ENCODE measurements around the gene FNBP1. TPM values are rescaled to one million over a fixed set of nuclear protein-coding genes. Genes with fewer than 3 reads are reported as not detected.

The FNBP1 gene
- total RNA-seq, 1 experiment from 2014 or later: 36.5 TPM

DNA sequence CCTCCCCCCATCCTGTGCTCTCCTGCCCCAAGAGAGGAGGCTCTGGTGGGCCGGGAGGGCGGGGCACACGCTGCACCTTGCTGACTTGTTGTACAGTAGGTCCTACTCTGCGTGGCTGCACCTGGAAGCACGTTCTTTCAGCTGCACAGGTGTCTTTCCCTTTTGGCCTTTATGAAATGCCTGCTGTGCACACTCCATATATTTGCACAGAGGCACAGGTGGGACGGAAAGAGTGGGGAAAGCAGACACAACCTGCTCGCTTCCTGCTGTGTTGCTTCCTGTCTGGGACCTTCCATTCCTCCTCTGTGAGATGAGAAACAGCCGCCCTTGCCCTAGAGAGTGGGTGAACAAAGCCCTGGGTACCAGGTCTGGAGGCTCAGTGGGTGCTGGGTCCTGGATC, 203.0 kb downstream of the FNBP1 start:
- Histone ChIP-seq H4K91ac (ENCODE audit: insufficient read length, low read depth, low read length) (no peak overlapping the region), H2BK20ac (ENCODE audit: low read depth, low read length, poor library complexity, severe bottlenecking) (no peak overlapping the region), H3K23ac (ENCODE audit: insufficient read length, low read depth, low read length) (no peak overlapping the region), H3K14ac (ENCODE audit: insufficient read depth, low read length) (no peak overlapping the region; the same call in 1 of the 2 replicates), H2AK5ac (ENCODE audit: insufficient read length, low read length) (no peak overlapping the region), H2BK120ac (ENCODE audit: low read depth, low read length, poor library complexity, severe bottlenecking) (no peak overlapping the region), H2BK15ac (ENCODE audit: low read depth, low read length) (no peak overlapping the region), H3K79me1 (ENCODE audit: insufficient read depth, low read depth, low read length, poor library complexity, severe bottlenecking) (no peaks in the 10 kb centered on the region), H3K27me3 (ENCODE audit: insufficient read depth, low read length) (no peaks in the 10 kb centered on the region), H3K56ac (ENCODE audit: insufficient read length, low read depth, low read length) (no peak overlapping the region), H4K20me1 (ENCODE audit: control insufficient read depth, insufficient read depth, insufficient read length) (no peaks in the 10 kb centered on the region), H3K79me2 (ENCODE audit: insufficient read depth, low read length) (no peaks in the 10 kb centered on the region), H4K5ac (ENCODE audit: insufficient read length, low read depth, low read length) (no peak overlapping the region), H3K9ac (ENCODE audit: extremely low read depth, insufficient read length, low read length) (no peak overlapping the region), H3T11ph (ENCODE audit: low read length) (no peak overlapping the region), H3K9me3 (ENCODE audit: control insufficient read depth, low read depth, low read length) (no peaks in the 10 kb centered on the region), H2BK5ac (ENCODE audit: insufficient read length, low read length) (no peak overlapping the region), H2BK12ac (ENCODE audit: insufficient read length, low read depth, low read length) (no peak overlapping the region), H2AFZ (ENCODE audit: low read length) (no peak overlapping the region), H3K18ac (ENCODE audit: insufficient read length, low read depth, low read length) (no peak overlapping the region), H3K27ac (ENCODE audit: insufficient read length, low read depth, low read length) (no peak overlapping the region), H3K23me2 (ENCODE audit: insufficient read length, low read depth, low read length, poor library complexity, severe bottlenecking) (peaks cover 5% of the 10 kb centered on the region), H3K4me2 (ENCODE audit: insufficient read depth, insufficient read length, low read length) (no peak overlapping the region), H3K4me1 (ENCODE audit: insufficient read depth, low read length) (peaks cover 6% of the 10 kb centered on the region; the same call in 1 of the 2 replicates), H4K8ac (replicated peaks; ENCODE audit: insufficient read length, low read depth, low read length) (no peak overlapping the region), H3K4ac (ENCODE audit: low read depth, low read length) (no peak overlapping the region)
- Mint-ChIP-seq H3K4me1 (peaks cover 41 to 50% of the 10 kb centered on the region in 2 experiments), H3K4me3 (no peak overlapping the region), H3K9me3 (no peaks in the 10 kb centered on the region; a peak in 1 of 5 replicates), H3K27me3 (ENCODE audit: low read depth) (no peaks in the 10 kb centered on the region; the same call in 1 of the 2 replicates), H3K27ac (peak overlapping the region in 1 of 3 experiments; percentile 72; a peak in 1 of 7 replicates), H3K36me3 (ENCODE audit: insufficient read depth in 1 of 3, low read depth in 3 of 3) (peaks cover 0 to 2% (median under 1%) of the 10 kb centered on the region in 3 experiments; a peak in 3 of 7 replicates)
- TF ChIP-seq, protein P1, sequence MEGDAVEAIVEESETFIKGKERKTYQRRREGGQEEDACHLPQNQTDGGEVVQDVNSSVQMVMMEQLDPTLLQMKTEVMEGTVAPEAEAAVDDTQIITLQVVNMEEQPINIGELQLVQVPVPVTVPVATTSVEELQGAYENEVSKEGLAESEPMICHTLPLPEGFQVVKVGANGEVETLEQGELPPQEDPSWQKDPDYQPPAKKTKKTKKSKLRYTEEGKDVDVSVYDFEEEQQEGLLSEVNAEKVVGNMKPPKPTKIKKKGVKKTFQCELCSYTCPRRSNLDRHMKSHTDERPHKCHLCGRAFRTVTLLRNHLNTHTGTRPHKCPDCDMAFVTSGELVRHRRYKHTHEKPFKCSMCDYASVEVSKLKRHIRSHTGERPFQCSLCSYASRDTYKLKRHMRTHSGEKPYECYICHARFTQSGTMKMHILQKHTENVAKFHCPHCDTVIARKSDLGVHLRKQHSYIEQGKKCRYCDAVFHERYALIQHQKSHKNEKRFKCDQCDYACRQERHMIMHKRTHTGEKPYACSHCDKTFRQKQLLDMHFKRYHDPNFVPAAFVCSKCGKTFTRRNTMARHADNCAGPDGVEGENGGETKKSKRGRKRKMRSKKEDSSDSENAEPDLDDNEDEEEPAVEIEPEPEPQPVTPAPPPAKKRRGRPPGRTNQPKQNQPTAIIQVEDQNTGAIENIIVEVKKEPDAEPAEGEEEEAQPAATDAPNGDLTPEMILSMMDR (conservative IDR thresholded peaks at IDR 0.05): no peak
- no CpG with 5 or more reads among the region's 8 CpGs for WGBS (ENCODE audit: extremely low coverage, insufficient read length, low lambda C conversion rate)
- no peak for DNase-seq
